Measurements from ENCODE around the gene CASP2.

CASP2 gene

DNA sequence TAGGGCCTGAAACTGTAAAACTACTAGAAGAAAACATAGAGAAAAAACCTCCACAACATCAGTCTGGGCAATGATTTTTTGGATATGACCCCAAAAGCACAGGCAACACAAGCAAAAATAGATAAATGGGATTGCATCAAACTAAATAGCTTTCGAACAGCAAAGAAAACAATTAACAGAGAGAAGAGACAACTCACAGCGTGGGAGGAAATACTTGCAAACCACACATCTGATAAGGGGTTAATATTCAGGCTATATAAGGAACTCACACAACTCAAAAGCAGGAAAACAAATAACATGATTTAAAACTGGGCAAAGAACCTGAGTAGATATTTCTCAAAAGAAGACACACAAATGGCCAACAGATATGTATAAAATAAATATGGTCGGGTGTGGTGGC, 32.6 kb upstream of the CASP2 start:
- no peak for TF ChIP-seq CTCF (IDR thresholded peaks at IDR 0.05; ENCODE audit: borderline replicate concordance, insufficient read depth, low read depth, low read length)
- no peak overlapping the region for H3K4me3 ChIP-seq (ENCODE audit: low read depth, low read length)

- no peak for TF ChIP-seq CTCF (IDR thresholded peaks at IDR 0.05; ENCODE audit: borderline replicate concordance, insufficient read depth, low read depth, low read length)
- H3K4me3 ChIP-seq (ENCODE audit: low read depth, low read length) = no peak overlapping the region
These were observed 31.8 kb upstream of the CASP2 start for GRCh38 chr7:143256325-143256724.

- no peak for TF ChIP-seq CTCF (IDR thresholded peaks at IDR 0.05; ENCODE audit: borderline replicate concordance, insufficient read depth, low read depth, low read length)
- no peak overlapping the region for H3K4me3 ChIP-seq (ENCODE audit: low read depth, low read length)
These were observed 31.2 kb upstream of the CASP2 start for GRCh38 chr7:143256932-143257331.

DNA sequence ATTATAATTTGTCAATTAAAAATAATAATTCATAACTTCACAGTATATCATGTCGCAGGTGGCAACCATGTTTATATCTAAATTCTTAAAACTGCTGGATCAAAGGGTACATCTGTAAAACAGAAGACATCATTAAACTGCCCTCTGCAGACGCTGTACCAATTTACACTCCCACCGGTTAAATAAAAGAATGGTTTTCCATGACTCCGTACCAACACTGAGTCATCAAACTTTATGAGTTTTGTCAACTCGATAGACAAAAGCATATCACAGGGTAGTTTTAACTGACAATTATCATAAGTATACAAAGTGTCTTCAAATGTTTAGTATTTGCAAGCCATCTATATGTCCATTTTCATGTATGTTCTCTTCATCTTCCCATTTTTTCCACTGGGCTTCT, 30.6 kb upstream of the CASP2 start:
- H3K4me3 ChIP-seq (ENCODE audit: low read depth, low read length) = no peak overlapping the region
- no peak for TF ChIP-seq CTCF (IDR thresholded peaks at IDR 0.05; ENCODE audit: borderline replicate concordance, insufficient read depth, low read depth, low read length)

DNA sequence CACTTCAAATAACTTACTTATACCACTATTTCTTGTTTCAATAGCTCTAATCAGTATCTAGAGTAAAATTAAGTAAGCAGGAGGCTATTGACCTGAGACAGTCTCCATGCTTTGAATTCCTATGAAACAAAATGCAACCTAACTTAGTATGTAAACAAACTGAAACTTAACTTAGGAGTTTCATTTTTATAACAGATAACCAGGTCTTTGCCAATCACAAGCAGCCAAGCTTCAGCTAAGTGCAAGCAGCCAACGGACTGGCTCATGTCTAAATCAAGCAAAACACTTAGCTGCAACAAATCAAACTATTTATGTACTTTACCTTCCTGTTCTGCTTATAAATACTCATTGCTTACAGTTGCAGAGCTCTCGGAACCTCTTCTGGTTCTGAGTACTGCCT, 29.3 kb upstream of the CASP2 start:
- H3K4me3 ChIP-seq (ENCODE audit: low read depth, low read length) = no peak overlapping the region
- TF ChIP-seq CTCF (IDR thresholded peaks at IDR 0.05; ENCODE audit: borderline replicate concordance, insufficient read depth, low read depth, low read length) = no peak

- no peak overlapping the region for H3K4me3 ChIP-seq (ENCODE audit: low read depth, low read length)
- TF ChIP-seq CTCF (IDR thresholded peaks at IDR 0.05; ENCODE audit: borderline replicate concordance, insufficient read depth, low read depth, low read length) = no peak
These were observed 28.4 kb upstream of the CASP2 start for GRCh38 chr7:143259765-143260164.

- H3K4me3 ChIP-seq (ENCODE audit: low read depth, low read length) = no peak overlapping the region
- TF ChIP-seq CTCF (IDR thresholded peaks at IDR 0.05; ENCODE audit: borderline replicate concordance, insufficient read depth, low read depth, low read length) = no peak
These were observed 26.2 kb upstream of the CASP2 start for GRCh38 chr7:143261901-143262300.
